ENCODE data around the gene UNC13B. TPM values are rescaled to one million over a fixed set of nuclear protein-coding genes. Genes with fewer than 3 reads are reported as not detected.
"Not testable (repeated sequence)": the region's sequence is repeated elsewhere in the genome, so short reads cannot be mapped to it uniquely, and the experiment has no call there.

The UNC13B gene
- total and polyA plus RNA-seq, 2 of the 8 experiments (the other 6 are each of a cell fraction or from before 2014, with no cell fraction given): 23.1 to 51.7 TPM

GRCh38 chr9:35157836-35158235 is 4.0 kb upstream of the UNC13B start:
- H3K14ac ChIP-seq (ENCODE audit: insufficient read length); H3K27ac ChIP-seq (ENCODE audit: low read depth, low read length); H3K27me3 ChIP-seq (replicated peaks in 1 of 4; ENCODE audit: control insufficient read depth in 3 of 4, extremely low read depth in 1 of 4, insufficient read depth in 3 of 4, low read length in 3 of 4); H3K9me3 ChIP-seq (ENCODE audit: insufficient read depth in 2 of 2, low read depth in 1 of 2, low read length in 1 of 2); H4K91ac ChIP-seq (replicated peaks; ENCODE audit: insufficient read length, low read length); DNase-seq (ENCODE audit: low read depth in 1 of 2, low spot score in 2 of 2); FAIRE-seq; H3K36me3 ChIP-seq (ENCODE audit: control insufficient read depth in 2 of 4, insufficient read depth in 4 of 4, low read length in 3 of 4); H2AFZ ChIP-seq (ENCODE audit: low read length); H3K18ac ChIP-seq (ENCODE audit: extremely low read depth, low read length); H2BK15ac ChIP-seq (ENCODE audit: low read length); H3K23ac ChIP-seq (ENCODE audit: insufficient read length); CTCF ChIA-PET (ENCODE audit: partially characterized antibody); H2BK120ac ChIP-seq (replicated peaks; ENCODE audit: low read depth, low read length); H4K5ac ChIP-seq (ENCODE audit: insufficient read length, low read depth, low read length); H3K4ac ChIP-seq (replicated peaks; ENCODE audit: insufficient read length, low read depth, low read length); H3K4me1 ChIP-seq (replicated peaks in 1 of 4; ENCODE audit: control insufficient read depth in 3 of 4, insufficient read depth in 4 of 4, low read length in 3 of 4); H4K8ac ChIP-seq (ENCODE audit: extremely low read depth, insufficient read depth, low read length); H4K20me1 ChIP-seq (replicated peaks in 1 of 2; ENCODE audit: control insufficient read depth in 1 of 2, insufficient read depth in 2 of 2, low read length in 2 of 2); H3K9ac ChIP-seq (replicated peaks in 1 of 4; ENCODE audit: extremely low read depth in 1 of 4, low read depth in 3 of 4, low read length in 3 of 4); H3K79me2 ChIP-seq (ENCODE audit: control insufficient read depth in 1 of 2, insufficient read depth in 2 of 2, low read length in 2 of 2); H2BK20ac ChIP-seq (ENCODE audit: low read length); H3K79me1 ChIP-seq (ENCODE audit: low read depth, low read length); H3K56ac ChIP-seq (replicated peaks; ENCODE audit: insufficient read length, low read depth, low read length); H2AK5ac ChIP-seq (ENCODE audit: low read depth, low read length); H3K23me2 ChIP-seq (ENCODE audit: low read depth, low read length): not testable (repeated sequence)
- Histone ChIP-seq H2BK5ac (ENCODE audit: low read depth, low read length) (peak overlapping the region; percentile 87; the same call in 1 of the 2 replicates), H3K4me2 (ENCODE audit: insufficient read depth in 1 of 2, low read depth in 2 of 2, low read length in 2 of 2) (peak overlapping the region; percentile 52 to 55; a peak in 2 of 4 replicates), H2BK12ac (ENCODE audit: low read depth, low read length) (peak overlapping the region; percentile 80; the same call in 1 of the 2 replicates), H3K4me3 (ENCODE audit: extremely low read depth in 1 of 4, insufficient read depth in 2 of 4, low read depth in 3 of 4, low read length in 4 of 4) (peak overlapping the region in 1 of 4 experiments; percentile 0; a peak in 1 of 8 replicates)
- 17% methylated on average over 6 of the region's 6 CpGs; no CpG with 5 or more reads in 1 of the 2 experiments for WGBS, 2 experiments (ENCODE audit: extremely low coverage in 1 of 2, insufficient coverage in 1 of 2, insufficient read length in 1 of 2, insufficient replicate concordance in 2 of 2, low coverage in 1 of 2, low lambda C conversion rate in 2 of 2, missing lambda C conversion rate in 1 of 2)
- POLR2A ChIA-PET (ENCODE audit: partially characterized antibody): interaction anchor here (1.2 to 1.3 kb wide), 2 partner anchors 42 to 54 kb away, joined by 3 read pairs; partner anchors contain the start of genes ATOSB and STOML2
- peak; percentile 87 for TF ChIP-seq CEBPB (IDR thresholded peaks at IDR 0.05; ENCODE audit: low read depth, low read length)
- peak; percentile 60; the same call in 1 of the 2 replicates for TF ChIP-seq POU5F1 (IDR thresholded peaks at IDR 0.05; ENCODE audit: low read depth, low read length)
